Fibroblast of peridontal ligament (primary cell): ENCODE results near the gene ZNF469.

Experiments
- DNase-seq: peaks from one replicate; pipeline ENCODE4 v3.0.0-alpha.2; 2010; ENCODE audit errors: extremely low read depth

ZNF469 gene

DNA sequence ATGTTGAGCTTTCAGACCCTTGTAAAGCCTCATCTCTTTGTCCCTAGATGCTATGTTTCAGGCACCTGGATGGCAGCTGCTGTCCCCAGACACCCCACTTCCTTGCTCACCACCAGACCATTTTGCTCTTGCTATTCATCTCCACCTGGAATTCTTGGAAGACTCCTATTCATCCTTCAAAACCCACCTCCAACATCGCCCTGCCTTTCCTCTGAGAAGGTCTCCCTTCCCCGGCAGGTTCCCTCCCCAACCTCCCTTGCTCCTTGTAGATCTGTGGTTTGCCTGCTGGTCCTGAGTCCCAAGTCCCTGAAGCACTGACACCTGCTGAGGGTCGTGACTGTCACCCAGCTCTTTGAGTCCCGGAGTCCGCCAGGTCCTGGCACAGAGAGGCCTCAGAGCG, 9.9 kb downstream of the ZNF469 start:
- no peak for DNase-seq

GRCh38 chr16:88393034-88393433, 10.3 kb downstream of the ZNF469 start:
- no peak for DNase-seq

- no peak for DNase-seq
Observed at GRCh38 chr16:88393571-88393970, 10.8 kb downstream of the ZNF469 start.

DNA sequence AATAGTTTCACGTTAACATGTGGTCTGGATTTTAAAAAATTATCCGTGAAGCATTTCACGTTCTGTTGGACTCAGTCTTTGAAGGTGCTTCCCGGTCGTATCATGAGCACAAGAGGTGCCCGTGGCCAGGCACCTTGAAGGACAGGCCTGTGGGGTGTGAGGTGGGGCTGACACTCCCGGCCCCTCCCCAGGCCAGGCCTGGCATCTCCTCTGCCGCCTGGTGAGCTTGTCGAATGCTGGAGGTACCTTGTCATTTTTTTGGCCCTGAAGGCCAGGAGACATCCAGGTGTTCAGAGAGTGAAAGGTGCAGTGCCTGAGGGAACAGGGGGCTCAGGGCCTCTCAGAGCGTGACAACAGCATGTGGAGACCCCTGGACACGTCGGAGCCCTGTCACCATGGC, 11.7 kb downstream of the ZNF469 start:
- no peak for DNase-seq

DNA sequence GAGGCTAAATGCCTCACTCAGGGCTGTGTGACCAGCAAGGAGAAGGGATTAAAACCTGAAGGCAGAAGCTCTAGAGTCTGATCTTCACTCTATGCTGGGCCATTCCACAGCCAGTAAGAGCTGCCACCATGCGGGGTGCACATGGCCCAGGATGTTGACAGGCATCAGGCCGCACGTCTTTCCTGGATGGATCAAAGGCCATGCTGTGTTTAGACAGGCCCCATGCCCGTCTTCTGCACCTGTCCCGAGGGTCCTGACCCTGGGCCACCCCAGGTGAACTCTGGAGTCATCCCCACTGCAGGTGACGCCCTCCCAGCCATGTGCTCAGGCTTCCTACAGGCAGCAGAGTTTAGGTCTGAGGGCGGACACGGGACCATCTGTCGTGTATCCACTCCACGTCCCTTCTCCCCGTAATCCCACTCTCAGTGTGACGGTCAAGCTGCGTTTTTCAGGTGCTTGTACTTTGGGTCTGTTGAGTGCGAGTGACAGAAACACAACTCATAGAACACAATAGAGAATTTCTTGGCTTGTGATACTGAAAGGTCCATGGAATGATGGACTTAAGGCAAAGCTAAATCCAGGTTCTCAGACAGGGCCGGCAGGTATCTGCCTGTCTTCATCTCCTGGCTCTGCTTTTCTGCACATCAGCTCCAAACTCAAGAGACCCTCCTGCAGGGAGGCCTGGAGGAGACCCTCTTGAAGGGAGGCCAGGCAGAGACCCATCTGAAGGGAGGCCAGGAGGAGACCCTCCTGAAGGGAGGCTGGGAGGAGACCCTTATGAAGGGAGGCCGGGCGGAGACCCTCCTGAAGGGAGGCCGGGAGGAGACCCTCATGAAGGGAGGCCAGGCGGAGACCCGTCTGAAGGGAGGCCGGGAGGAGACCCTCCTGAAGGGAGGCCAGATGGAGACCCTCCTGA, 13.2 kb downstream of the ZNF469 start:
- no peak for DNase-seq

- no peak for DNase-seq
Observed at GRCh38 chr16:88398170-88398873, 15.6 kb downstream of the ZNF469 start.

- no peak for DNase-seq
Observed at GRCh38 chr16:88398874-88399178, 16.1 kb downstream of the ZNF469 start.

GRCh38 chr16:88400186-88400585, 17.4 kb downstream of the ZNF469 start:
- no peak for DNase-seq

GRCh38 chr16:88401604-88402246, 19.0 kb downstream of the ZNF469 start:
- DNase-seq: no peak

GRCh38 chr16:88402551-88403240, 19.9 kb downstream of the ZNF469 start:
- no peak for DNase-seq

GRCh38 chr16:88403794-88404581, 21.2 kb downstream of the ZNF469 start:
- DNase-seq: no peak

DNA sequence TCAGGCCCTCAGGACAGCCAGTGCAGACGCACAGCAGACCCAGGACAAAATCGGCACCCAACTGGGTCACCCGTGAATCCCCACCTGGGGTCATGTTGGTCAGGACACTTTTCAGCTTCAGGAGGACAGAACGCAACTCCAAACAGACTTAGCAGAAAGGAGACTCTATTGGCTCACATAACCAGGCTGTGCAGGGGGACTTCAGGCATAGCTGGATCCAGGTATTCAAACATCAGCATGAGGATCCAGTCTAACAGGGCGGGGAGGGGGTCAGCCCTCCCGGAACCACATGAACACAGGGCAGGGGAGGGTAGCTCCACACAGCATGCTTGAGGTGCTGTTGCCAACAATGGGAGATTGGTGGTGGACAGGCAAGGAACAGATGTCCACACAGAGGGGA, 22.0 kb downstream of the ZNF469 start:
- DNase-seq: no peak

- peak; percentile 63 for DNase-seq
Observed at GRCh38 chr16:88405216-88406060, 22.7 kb downstream of the ZNF469 start.

DNA sequence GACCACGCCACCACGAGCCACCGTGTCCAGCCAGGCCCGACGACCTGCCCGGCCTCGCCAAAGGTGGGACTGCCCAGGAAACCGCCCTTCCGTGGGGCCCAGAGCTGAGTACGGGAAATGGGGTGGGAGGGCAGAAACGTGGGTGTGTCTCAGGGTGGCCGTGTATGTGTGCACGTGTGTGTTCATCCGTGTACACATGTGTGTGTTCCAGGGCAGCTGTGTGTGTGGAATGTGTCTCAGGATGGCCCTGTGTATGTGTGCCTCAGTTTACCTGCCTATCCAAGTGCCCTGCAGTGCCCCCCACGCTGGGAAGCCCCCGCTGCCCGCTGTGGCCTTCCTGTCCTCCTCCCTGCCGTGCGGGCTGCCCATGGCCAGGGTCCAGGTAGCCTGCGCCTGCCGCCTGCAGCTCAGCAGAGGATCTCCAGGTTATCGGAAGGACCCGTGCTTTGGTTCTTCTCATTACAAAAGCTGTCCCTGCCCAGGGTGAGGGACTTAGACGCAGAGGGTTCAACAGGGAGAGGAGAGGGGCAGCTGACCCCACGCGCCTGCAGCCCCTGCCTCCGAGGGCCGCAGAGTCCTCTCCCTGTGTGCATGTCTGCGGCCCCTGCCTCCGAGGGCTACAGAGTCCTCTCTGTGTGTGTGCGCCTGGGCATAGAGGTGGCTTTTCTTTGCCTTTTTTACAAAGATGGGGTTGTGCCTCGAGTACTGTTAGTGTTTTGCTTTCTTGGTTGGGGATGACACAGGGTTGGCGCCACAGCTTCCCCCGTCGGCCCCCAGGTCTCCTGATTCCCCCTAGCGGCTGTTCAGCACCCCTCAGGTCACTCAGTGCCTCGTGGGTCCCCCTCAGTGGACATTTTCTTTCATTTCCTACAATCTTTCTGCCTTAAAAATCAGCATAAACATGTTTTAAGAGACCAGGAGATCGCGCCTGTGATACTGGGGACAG, 23.6 kb downstream of the ZNF469 start:
- no peak for DNase-seq

GRCh38 chr16:88407042-88407420, 24.3 kb downstream of the ZNF469 start:
- DNase-seq: no peak

DNA sequence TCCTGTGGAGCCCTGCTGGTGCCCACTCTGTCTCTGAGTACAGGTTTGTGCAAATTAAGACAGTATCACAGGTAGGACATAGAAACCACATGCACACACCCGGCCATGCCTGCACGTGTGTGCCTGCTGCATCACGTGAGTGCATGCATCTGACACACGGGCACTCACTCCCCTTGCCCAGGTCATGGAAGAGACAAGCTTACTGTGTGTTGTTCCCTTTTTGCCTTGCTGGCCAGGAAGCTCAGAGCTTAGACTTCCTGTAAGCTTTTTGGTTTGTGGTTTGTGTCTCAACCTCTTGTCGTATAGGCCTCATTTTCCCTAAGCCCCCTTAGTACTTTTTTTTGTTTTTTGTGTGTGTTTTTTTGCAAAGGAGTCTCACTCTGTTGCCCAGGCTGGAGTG, 25.0 kb downstream of the ZNF469 start:
- no peak for DNase-seq

DNA sequence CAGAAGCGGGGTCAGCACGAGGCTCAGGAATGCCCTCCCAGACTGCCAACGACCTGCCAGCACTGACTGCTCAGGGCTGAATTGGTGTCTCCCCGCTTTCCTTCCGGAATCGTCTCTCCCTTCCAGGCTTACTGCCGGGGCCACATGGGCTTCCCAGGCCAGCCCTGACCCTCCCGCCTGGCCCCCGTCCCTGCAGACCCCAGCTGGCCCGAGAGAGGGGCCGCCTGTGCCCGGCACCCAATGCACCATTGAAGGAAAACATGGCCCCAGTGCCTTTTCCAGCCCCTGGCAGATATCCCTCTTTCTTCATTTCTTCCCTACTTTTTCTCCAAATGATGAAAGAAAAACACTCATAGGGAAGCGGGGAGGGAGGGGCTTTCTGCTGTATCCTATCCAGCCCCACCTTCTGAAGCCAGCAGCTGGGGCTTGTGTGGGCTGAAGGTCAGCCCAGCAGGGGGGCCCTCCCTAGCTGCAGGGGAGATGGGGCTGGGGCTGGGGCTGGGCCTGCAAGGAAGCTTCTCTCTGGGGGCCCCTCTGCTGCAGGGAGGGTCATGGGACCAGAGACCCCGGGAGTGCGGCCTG, 25.9 kb downstream of the ZNF469 start:
- DNase-seq: no peak

DNA sequence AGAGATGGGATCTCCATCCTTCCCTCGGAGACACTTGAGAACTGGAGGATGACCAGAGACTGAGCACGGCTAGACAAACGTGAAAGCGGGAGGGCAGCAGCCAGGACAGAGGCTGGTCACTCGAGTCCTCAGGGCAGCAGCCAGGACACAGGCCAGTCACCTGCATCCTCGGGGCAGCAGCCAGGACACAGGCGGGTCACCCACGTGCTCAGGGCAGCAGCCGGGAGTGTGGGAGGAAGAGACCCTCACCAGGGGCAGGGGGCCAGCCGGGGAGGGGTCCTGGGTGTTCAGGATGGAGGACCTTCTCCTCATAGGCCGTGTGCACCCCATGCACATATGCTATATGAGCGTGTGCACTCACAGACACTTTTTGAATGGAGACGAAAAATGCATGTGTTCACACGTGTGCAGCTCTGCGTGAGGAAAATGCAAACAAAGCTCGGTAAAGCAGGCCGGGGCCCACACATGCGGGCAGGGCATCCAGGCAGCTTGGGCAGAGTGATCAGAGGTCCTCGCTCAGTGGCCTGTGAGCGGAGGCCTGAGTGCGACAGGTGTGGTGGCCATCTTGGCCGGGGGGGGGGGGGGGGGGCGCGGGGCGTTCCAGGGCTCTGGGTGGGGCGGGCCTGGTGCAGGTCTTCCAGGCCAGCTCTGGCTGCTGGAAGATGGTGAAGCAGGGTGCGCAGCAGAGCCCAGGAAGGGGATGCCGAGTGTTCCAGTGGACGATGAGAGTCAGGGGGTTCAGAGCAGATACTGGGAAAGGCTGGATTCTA, 26.7 kb downstream of the ZNF469 start:
- no peak for DNase-seq
